HG03558 (cell line): ENCODE data around the gene FAM118A.
"Not testable (repeated sequence)": the region's sequence is repeated elsewhere in the genome, so short reads cannot be mapped to it uniquely, and the experiment has no call there.

ENCODE experiments used
- ATAC-seq: cut with Tn5 transposase; IDR thresholded peaks from one replicate; pipeline ENCODE4 v1.9.1; 2021; ENCODE audit warnings: moderate number of reproducible peaks; ENCODE audit not compliant: unreplicated experiment; ENCODE audit errors: extremely low read depth

Gene FAM118A

GRCh38 chr22:45280587-45280980 lies 29.1 kb upstream of the FAM118A start:
- ATAC-seq, result no peak

GRCh38 chr22:45281010-45281409 lies 28.7 kb upstream of the FAM118A start:
- no peak for ATAC-seq

GRCh38 chr22:45284705-45285262 lies 24.9 kb upstream of the FAM118A start, which contains the start of gene UPK3A:
UPK3A (plus strand) TSS chr22:45284949; CDS start chr22:45285014, 65 bp downstream.
- no peak for ATAC-seq

- no peak for ATAC-seq
These were observed 24.3 kb upstream of the FAM118A start for GRCh38 chr22:45285263-45286058.

- ATAC-seq, result no peak
These were observed 22.7 kb upstream of the FAM118A start for GRCh38 chr22:45286854-45287551.

- no peak for ATAC-seq
These were observed 19.3 kb upstream of the FAM118A start for GRCh38 chr22:45290410-45290936.

- no peak for ATAC-seq
These were observed 18.4 kb upstream of the FAM118A start for GRCh38 chr22:45291061-45291930.

- ATAC-seq, result no peak
These were observed 17.8 kb upstream of the FAM118A start for GRCh38 chr22:45291931-45292290.

GRCh38 chr22:45292731-45293442 lies 16.8 kb upstream of the FAM118A start:
- no peak for ATAC-seq

- ATAC-seq, result no peak
These were observed 15.7 kb upstream of the FAM118A start for GRCh38 chr22:45294030-45294429.

GRCh38 chr22:45295004-45295403 lies 14.7 kb upstream of the FAM118A start:
- not testable (repeated sequence) for ATAC-seq

GRCh38 chr22:45295492-45295891 lies 14.2 kb upstream of the FAM118A start:
- no peak for ATAC-seq

GRCh38 chr22:45296628-45297297 lies 13.0 kb upstream of the FAM118A start:
- ATAC-seq, result no peak

- ATAC-seq, result no peak
These were observed 10.7 kb upstream of the FAM118A start for GRCh38 chr22:45298934-45299505.

- ATAC-seq, result no peak
These were observed 7.0 kb upstream of the FAM118A start for GRCh38 chr22:45302751-45303150.

- ATAC-seq, result no peak
These were observed 6.6 kb upstream of the FAM118A start for GRCh38 chr22:45303181-45303580.

- ATAC-seq, result no peak
These were observed 4.8 kb upstream of the FAM118A start for GRCh38 chr22:45304971-45305370.

- ATAC-seq, result no peak
These were observed 4.2 kb upstream of the FAM118A start for GRCh38 chr22:45305456-45306075.
